Testis (tissue), 2 donors: ENCODE data around the gene NOC3L.

Source experiments
- POLR2A ChIP-seq: fragments of 450-650 bp; IDR thresholded peaks from one replicate; pipeline ENCODE4 v1.6.1; 2017; ENCODE audit warnings: antibody characterized with exemption, mild to moderate bottlenecking, moderate library complexity
- TF ChIP-seq, protein P1 (sequence below), 3 experiments: fragments of 450-650 bp in 2 of 3; fragments of 200-600 bp in 1 of 3; sonication (generic) in 1 of 3; IDR thresholded peaks; one replicate each; pipeline ENCODE4 v1.5.1; 2016 to 2019; ENCODE audit warnings: antibody characterized with exemption in 3 of 3, mild to moderate bottlenecking in 2 of 3, moderate library complexity in 1 of 3

DNA sequence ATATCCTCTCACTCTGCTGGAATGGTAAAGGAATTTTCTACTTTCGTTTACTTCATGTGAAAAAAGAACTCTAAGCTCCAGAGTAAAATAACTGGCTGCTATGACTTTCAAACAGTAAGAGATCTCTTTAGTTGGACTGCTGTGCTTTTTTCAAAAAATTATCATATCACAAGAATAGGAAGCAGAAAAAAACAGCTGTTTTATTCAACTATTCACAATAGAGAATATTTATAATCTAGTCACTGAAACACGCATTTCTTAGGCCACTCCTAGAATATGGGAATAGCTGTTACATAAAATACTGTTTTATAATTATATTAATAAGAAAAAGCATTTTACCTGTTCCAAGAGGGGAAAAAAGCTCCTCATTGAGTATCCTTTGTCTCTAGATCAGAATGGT is 29.7 kb downstream of the NOC3L start:
- TF ChIP-seq, protein P1, sequence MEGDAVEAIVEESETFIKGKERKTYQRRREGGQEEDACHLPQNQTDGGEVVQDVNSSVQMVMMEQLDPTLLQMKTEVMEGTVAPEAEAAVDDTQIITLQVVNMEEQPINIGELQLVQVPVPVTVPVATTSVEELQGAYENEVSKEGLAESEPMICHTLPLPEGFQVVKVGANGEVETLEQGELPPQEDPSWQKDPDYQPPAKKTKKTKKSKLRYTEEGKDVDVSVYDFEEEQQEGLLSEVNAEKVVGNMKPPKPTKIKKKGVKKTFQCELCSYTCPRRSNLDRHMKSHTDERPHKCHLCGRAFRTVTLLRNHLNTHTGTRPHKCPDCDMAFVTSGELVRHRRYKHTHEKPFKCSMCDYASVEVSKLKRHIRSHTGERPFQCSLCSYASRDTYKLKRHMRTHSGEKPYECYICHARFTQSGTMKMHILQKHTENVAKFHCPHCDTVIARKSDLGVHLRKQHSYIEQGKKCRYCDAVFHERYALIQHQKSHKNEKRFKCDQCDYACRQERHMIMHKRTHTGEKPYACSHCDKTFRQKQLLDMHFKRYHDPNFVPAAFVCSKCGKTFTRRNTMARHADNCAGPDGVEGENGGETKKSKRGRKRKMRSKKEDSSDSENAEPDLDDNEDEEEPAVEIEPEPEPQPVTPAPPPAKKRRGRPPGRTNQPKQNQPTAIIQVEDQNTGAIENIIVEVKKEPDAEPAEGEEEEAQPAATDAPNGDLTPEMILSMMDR (IDR thresholded peaks at IDR 0.05): no peak
- no peak for TF ChIP-seq POLR2A
